Measurements from ENCODE around the gene FBRS. TPM values are rescaled to one million over a fixed set of nuclear protein-coding genes. Genes with fewer than 3 reads are reported as not detected.
A peak's percentile ranks its signal among the peaks of the same experiment; 100 is the strongest.

FBRS gene
- total and polyA plus RNA-seq, 2 of the 13 experiments (the other 11 are each of a cell fraction or from before 2014, with no cell fraction given): 13.7 to 16.2 TPM

DNA sequence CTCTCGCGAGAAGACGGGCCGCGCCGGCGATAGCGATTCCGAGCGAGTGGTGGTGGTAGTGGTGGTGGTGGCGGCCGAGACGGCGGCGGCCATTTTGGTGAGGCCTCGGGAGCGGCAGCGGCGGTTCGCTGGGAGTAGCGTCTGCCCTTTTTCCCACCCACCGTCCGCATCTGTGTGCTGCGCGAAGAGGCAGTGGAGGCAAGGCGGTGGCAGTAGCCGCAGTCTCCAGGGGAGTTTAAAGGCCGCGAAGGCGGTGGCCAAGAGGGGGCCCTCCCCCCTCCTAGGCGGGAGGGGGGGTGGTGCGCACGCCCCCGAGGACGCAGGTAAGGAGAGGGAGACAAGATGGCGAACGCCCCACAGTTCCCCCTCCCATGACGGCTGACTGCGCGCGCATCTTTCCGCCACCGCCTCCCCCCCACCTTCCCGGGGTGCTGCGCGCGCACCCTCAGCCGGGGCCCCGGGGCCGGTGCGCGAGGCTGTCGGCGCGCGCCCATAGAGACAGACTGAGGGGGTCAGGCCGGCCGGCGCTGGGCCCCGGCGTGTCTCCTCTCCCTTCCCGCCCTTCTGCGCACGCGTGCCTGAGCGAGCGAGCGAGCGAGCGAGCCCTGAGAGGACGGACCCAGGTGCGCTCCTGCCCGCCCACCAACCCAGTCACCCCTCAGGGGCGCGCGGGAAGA, 40.0 kb downstream of the FBRS start (continued):
- TF ChIP-seq, protein P1, sequence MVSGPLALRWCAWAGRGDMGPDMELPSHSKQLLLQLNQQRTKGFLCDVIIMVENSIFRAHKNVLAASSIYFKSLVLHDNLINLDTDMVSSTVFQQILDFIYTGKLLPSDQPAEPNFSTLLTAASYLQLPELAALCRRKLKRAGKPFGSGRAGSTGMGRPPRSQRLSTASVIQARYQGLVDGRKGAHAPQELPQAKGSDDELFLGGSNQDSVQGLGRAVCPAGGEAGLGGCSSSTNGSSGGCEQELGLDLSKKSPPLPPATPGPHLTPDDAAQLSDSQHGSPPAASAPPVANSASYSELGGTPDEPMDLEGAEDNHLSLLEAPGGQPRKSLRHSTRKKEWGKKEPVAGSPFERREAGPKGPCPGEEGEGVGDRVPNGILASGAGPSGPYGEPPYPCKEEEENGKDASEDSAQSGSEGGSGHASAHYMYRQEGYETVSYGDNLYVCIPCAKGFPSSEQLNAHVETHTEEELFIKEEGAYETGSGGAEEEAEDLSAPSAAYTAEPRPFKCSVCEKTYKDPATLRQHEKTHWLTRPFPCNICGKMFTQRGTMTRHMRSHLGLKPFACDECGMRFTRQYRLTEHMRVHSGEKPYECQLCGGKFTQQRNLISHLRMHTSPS (CRISPR knock-in tag; IDR thresholded peaks at IDR 0.05; ENCODE audit: low read depth): peak; percentile 54
- TF ChIP-seq HNF4A (CRISPR knock-in tag; IDR thresholded peaks at IDR 0.05) (peak; percentile 11), ZSCAN25 (CRISPR knock-in tag; IDR thresholded peaks at IDR 0.05) (peak; percentile 37), U2AF2 (IDR thresholded peaks at IDR 0.05; ENCODE audit: low read depth, low read length) (0 out of 2 replicates have a peak, but pooled peaks have one; percentile 45), SUZ12 (IDR thresholded peaks at IDR 0.05; ENCODE audit: low read depth, low read length) (no peak), SMYD3 (CRISPR knock-in tag; IDR thresholded peaks at IDR 0.05) (0 out of 2 replicates have a peak, but pooled peaks have one; percentile 57), ZBTB3 (CRISPR knock-in tag; IDR thresholded peaks at IDR 0.05; ENCODE audit: borderline replicate concordance, low read depth) (0 out of 2 replicates have a peak, but pooled peaks have one; percentile 46), RAD51 (IDR thresholded peaks at IDR 0.05; ENCODE audit: borderline replicate concordance) (no peak), HOXD1 (CRISPR knock-in tag; IDR thresholded peaks at IDR 0.05) (peak; percentile 73)
- TF ChIP-seq, protein P2, sequence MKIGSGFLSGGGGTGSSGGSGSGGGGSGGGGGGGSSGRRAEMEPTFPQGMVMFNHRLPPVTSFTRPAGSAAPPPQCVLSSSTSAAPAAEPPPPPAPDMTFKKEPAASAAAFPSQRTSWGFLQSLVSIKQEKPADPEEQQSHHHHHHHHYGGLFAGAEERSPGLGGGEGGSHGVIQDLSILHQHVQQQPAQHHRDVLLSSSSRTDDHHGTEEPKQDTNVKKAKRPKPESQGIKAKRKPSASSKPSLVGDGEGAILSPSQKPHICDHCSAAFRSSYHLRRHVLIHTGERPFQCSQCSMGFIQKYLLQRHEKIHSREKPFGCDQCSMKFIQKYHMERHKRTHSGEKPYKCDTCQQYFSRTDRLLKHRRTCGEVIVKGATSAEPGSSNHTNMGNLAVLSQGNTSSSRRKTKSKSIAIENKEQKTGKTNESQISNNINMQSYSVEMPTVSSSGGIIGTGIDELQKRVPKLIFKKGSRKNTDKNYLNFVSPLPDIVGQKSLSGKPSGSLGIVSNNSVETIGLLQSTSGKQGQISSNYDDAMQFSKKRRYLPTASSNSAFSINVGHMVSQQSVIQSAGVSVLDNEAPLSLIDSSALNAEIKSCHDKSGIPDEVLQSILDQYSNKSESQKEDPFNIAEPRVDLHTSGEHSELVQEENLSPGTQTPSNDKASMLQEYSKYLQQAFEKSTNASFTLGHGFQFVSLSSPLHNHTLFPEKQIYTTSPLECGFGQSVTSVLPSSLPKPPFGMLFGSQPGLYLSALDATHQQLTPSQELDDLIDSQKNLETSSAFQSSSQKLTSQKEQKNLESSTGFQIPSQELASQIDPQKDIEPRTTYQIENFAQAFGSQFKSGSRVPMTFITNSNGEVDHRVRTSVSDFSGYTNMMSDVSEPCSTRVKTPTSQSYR (CRISPR knock-in tag; IDR thresholded peaks at IDR 0.05; ENCODE audit: borderline replicate concordance): peak; percentile 78
- TF ChIP-seq, protein P3, sequence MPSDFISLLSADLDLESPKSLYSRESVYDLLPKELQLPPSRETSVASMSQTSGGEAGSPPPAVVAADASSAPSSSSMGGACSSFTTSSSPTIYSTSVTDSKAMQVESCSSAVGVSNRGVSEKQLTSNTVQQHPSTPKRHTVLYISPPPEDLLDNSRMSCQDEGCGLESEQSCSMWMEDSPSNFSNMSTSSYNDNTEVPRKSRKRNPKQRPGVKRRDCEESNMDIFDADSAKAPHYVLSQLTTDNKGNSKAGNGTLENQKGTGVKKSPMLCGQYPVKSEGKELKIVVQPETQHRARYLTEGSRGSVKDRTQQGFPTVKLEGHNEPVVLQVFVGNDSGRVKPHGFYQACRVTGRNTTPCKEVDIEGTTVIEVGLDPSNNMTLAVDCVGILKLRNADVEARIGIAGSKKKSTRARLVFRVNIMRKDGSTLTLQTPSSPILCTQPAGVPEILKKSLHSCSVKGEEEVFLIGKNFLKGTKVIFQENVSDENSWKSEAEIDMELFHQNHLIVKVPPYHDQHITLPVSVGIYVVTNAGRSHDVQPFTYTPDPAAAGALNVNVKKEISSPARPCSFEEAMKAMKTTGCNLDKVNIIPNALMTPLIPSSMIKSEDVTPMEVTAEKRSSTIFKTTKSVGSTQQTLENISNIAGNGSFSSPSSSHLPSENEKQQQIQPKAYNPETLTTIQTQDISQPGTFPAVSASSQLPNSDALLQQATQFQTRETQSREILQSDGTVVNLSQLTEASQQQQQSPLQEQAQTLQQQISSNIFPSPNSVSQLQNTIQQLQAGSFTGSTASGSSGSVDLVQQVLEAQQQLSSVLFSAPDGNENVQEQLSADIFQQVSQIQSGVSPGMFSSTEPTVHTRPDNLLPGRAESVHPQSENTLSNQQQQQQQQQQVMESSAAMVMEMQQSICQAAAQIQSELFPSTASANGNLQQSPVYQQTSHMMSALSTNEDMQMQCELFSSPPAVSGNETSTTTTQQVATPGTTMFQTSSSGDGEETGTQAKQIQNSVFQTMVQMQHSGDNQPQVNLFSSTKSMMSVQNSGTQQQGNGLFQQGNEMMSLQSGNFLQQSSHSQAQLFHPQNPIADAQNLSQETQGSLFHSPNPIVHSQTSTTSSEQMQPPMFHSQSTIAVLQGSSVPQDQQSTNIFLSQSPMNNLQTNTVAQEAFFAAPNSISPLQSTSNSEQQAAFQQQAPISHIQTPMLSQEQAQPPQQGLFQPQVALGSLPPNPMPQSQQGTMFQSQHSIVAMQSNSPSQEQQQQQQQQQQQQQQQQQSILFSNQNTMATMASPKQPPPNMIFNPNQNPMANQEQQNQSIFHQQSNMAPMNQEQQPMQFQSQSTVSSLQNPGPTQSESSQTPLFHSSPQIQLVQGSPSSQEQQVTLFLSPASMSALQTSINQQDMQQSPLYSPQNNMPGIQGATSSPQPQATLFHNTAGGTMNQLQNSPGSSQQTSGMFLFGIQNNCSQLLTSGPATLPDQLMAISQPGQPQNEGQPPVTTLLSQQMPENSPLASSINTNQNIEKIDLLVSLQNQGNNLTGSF (CRISPR knock-in tag; IDR thresholded peaks at IDR 0.05): peak; percentile 12; the same call in 1 of the 2 replicates
- TF ChIP-seq, protein P4, sequence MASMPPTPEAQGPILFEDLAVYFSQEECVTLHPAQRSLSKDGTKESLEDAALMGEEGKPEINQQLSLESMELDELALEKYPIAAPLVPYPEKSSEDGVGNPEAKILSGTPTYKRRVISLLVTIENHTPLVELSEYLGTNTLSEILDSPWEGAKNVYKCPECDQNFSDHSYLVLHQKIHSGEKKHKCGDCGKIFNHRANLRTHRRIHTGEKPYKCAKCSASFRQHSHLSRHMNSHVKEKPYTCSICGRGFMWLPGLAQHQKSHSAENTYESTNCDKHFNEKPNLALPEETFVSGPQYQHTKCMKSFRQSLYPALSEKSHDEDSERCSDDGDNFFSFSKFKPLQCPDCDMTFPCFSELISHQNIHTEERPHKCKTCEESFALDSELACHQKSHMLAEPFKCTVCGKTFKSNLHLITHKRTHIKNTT (CRISPR knock-in tag; IDR thresholded peaks at IDR 0.05): no peak
- TF ChIP-seq, protein P5, sequence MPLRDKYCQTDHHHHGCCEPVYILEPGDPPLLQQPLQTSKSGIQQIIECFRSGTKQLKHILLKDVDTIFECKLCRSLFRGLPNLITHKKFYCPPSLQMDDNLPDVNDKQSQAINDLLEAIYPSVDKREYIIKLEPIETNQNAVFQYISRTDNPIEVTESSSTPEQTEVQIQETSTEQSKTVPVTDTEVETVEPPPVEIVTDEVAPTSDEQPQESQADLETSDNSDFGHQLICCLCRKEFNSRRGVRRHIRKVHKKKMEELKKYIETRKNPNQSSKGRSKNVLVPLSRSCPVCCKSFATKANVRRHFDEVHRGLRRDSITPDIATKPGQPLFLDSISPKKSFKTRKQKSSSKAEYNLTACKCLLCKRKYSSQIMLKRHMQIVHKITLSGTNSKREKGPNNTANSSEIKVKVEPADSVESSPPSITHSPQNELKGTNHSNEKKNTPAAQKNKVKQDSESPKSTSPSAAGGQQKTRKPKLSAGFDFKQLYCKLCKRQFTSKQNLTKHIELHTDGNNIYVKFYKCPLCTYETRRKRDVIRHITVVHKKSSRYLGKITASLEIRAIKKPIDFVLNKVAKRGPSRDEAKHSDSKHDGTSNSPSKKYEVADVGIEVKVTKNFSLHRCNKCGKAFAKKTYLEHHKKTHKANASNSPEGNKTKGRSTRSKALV (CRISPR knock-in tag; IDR thresholded peaks at IDR 0.05): no peak; the same call in 1 of the 2 replicates
- TF ChIP-seq, protein P6, sequence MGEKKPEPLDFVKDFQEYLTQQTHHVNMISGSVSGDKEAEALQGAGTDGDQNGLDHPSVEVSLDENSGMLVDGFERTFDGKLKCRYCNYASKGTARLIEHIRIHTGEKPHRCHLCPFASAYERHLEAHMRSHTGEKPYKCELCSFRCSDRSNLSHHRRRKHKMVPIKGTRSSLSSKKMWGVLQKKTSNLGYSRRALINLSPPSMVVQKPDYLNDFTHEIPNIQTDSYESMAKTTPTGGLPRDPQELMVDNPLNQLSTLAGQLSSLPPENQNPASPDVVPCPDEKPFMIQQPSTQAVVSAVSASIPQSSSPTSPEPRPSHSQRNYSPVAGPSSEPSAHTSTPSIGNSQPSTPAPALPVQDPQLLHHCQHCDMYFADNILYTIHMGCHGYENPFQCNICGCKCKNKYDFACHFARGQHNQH (CRISPR knock-in tag; IDR thresholded peaks at IDR 0.05): peak; percentile 94
